SJSA1 (cell line): Measurements from ENCODE around the gene RELCH. TPM values are rescaled to one million over a fixed set of nuclear protein-coding genes. Genes with fewer than 3 reads are reported as not detected.

Experiments used
- DNase-seq, 2 experiments: peaks; one replicate each; pipeline ENCODE4 v3.0.0-alpha.2; 2015 to 2020; ENCODE audit warnings: low spot score in 2 of 2, low read depth in 1 of 2
- H3K27ac ChIP-seq: fragments of 250-450 bp; sonication (Bioruptor Pico); 2 replicates; pipeline ENCODE4 v1.5.1; 2020; ENCODE audit warnings: mild to moderate bottlenecking, moderate library complexity
- H3K27me3 ChIP-seq: fragments of 250-450 bp; sonication (Bioruptor Pico); replicated peaks from 2 replicates; pipeline ENCODE4 v1.5.1; 2020; ENCODE audit warnings: mild to moderate bottlenecking, moderate library complexity
- H3K36me3 ChIP-seq: fragments of 250-450 bp; sonication (Bioruptor Pico); 2 replicates; pipeline ENCODE4 v1.5.1; 2020; ENCODE audit warnings: mild to moderate bottlenecking
- H3K4me1 ChIP-seq: fragments of 250-450 bp; sonication (Bioruptor Pico); replicated peaks from 2 replicates; pipeline ENCODE4 v1.6.1; 2021; ENCODE audit warnings: mild to moderate bottlenecking
- H3K4me3 ChIP-seq: fragments of 250-450 bp; sonication (Bioruptor Pico); 2 replicates; pipeline ENCODE4 v1.5.1; 2020; ENCODE audit warnings: mild to moderate bottlenecking
- H3K9me3 ChIP-seq: fragments of 250-450 bp; sonication (Bioruptor Pico); replicated peaks from 2 replicates; pipeline ENCODE4 v1.5.1; 2020; ENCODE audit warnings: mild to moderate bottlenecking
- total RNA-seq: library from RNA; depleted of rRNA; stranded (reverse); fragments of >200 nt; shearing (Covaris generic); gene quantifications from 2 replicates; pipeline ENCODE4 v1.2.3, GENCODE V29; 2014

Gene RELCH
- total RNA-seq, 1 experiment from 2014 or later, result 19.4 TPM

DNA sequence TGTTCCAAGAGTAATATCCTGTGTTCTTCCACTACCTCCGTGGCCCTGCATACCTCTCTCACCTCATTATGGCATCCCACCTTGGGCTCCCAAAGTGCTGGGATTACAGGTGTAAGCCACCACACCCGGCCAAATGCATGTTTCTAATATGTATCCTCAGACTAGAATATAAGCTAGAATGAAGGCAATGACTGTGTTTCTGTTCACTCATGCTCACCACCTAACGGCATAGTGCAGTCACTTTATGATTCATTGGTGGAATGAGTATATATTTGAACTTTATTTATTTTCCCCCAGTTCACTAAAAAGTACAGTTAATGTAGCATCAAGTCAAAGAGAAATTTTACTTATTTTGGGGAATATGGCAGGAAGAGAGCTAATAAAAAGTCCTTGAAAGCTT lies 11.5 kb upstream of the RELCH start:
- no peak for DNase-seq
- Histone ChIP-seq H3K4me1 (no peaks in the 10 kb centered on the region), H3K27me3 (no peaks in the 10 kb centered on the region), H3K9me3 (no peaks in the 10 kb centered on the region), H3K36me3 (no peaks in the 10 kb centered on the region), H3K27ac (no peak overlapping the region), H3K4me3 (no peak overlapping the region)

DNA sequence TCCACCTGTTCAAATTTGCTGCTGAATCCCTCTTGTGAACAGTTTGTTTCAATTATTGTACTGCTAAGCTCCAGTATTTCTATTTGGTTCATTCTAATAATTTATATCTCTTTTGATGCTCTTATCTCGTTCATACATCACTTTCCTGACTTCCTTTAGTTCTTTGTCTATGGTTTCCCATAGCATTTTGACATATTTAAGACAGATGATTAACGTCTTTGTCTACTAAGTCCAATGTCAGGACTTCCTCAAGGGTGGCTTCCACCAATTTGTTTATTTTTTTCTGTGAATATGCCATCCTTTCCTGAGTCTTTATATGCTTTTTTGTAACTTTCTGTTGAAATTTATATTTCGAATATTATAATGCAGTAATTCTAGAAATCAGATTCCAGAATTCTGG lies 9.8 kb upstream of the RELCH start:
- no peak for DNase-seq
- Histone ChIP-seq H3K9me3 (no peaks in the 10 kb centered on the region), H3K27me3 (no peaks in the 10 kb centered on the region), H3K27ac (no peak overlapping the region), H3K36me3 (no peaks in the 10 kb centered on the region), H3K4me3 (no peak overlapping the region), H3K4me1 (no peaks in the 10 kb centered on the region)

DNA sequence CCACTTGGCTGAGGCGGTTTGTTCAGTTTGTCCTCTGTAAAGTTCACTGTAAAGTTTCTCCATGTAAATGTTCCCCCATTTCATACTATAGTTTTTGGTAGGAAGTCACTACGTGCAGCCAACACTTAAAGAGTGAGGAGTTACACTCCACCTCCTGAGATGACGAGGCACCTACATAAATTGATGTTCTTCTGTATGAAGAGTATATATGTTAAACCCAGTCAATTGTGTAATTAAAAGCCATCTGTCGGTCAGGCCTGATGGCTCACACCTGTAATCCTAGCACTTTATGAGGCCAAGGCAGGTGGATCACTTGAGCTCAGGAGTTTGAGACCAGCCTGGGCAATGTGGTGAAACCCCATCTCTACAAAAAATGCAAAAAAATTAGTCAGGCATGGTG lies 7.8 kb upstream of the RELCH start:
- Histone ChIP-seq H3K27me3 (no peaks in the 10 kb centered on the region), H3K4me3 (no peak overlapping the region), H3K4me1 (no peaks in the 10 kb centered on the region), H3K9me3 (no peaks in the 10 kb centered on the region), H3K27ac (no peak overlapping the region), H3K36me3 (no peaks in the 10 kb centered on the region)
- no peak for DNase-seq

DNA sequence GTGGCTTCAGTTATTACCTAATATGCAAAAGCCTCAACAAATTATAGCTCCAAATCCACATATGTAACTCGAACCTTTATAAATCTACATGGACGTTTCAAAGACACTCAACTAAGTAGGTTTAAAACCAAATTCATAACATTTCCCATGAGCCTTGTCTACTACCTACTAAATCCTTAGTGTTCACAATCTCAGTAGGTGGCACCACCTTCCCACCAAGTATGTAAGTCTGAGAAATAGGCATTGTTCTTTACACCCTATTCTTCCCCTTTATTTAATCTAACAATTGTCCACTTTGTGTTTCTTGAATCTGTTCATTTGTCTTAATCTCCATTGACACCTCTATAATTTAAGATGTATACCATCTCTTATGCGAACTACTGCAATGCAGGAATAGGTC lies 4.8 kb upstream of the RELCH start:
- Histone ChIP-seq H3K27ac (no peak overlapping the region), H3K27me3 (no peaks in the 10 kb centered on the region), H3K4me3 (no peak overlapping the region), H3K4me1 (peaks cover 3% of the 10 kb centered on the region; the same call in 1 of the 2 replicates), H3K36me3 (peaks cover under 1% of the 10 kb centered on the region), H3K9me3 (no peaks in the 10 kb centered on the region)
- no peak for DNase-seq

DNA sequence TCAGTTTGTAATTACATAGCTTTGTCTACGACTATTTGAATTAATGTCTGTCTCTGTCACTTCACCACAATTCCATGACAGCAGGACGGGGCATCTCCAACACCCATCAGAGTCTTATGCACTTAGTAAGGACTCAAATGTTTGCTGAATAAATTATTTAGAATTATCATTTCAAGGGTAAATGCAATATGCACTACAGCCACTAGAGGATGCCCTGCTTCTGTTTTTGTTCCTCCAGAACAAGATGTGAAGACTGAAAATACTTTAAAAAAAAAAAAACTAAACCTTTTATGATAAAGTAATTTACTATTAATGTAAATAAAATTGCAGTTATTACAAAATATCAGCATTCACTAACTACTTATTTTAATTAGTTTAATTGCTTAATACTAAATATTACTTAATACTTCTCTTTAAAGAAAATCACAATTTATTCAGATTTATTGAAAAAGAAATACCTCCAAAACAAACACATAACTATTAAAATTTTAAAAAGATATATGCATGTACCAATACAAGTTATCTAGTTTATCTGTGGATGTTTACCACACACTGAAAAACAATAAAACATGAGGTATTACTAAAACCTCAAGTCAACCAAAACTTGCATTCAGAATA lies 3.4 kb upstream of the RELCH start:
- Histone ChIP-seq H3K9me3 (no peaks in the 10 kb centered on the region), H3K4me1 (peaks cover 9% of the 10 kb centered on the region), H3K27ac (no peak overlapping the region), H3K4me3 (no peak overlapping the region), H3K36me3 (peaks cover 5% of the 10 kb centered on the region), H3K27me3 (no peaks in the 10 kb centered on the region)
- peak in 1 of 2 experiments; percentile 31 for DNase-seq

DNA sequence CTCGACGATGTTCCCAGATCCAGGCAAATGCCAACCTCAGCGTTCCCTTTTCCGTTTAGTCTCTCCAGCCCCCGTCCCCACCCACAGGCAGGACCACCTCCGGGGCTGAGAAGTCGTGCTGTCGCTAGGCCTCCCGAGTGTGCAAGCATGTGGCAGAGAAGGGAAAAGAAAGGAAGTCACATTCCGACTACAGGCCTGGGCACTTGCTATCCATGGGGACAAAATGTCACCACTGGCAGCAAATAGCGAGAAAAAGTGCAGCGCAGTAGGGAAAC lies 619 bp upstream of the RELCH start:
- Histone ChIP-seq H3K27me3 (no peaks in the 10 kb centered on the region), H3K4me3 (peak overlapping the region; percentile 95), H3K4me1 (peaks cover 11% of the 10 kb centered on the region), H3K9me3 (no peaks in the 10 kb centered on the region), H3K36me3 (peaks cover 10% of the 10 kb centered on the region), H3K27ac (no peak overlapping the region)
- no peak for DNase-seq

DNA sequence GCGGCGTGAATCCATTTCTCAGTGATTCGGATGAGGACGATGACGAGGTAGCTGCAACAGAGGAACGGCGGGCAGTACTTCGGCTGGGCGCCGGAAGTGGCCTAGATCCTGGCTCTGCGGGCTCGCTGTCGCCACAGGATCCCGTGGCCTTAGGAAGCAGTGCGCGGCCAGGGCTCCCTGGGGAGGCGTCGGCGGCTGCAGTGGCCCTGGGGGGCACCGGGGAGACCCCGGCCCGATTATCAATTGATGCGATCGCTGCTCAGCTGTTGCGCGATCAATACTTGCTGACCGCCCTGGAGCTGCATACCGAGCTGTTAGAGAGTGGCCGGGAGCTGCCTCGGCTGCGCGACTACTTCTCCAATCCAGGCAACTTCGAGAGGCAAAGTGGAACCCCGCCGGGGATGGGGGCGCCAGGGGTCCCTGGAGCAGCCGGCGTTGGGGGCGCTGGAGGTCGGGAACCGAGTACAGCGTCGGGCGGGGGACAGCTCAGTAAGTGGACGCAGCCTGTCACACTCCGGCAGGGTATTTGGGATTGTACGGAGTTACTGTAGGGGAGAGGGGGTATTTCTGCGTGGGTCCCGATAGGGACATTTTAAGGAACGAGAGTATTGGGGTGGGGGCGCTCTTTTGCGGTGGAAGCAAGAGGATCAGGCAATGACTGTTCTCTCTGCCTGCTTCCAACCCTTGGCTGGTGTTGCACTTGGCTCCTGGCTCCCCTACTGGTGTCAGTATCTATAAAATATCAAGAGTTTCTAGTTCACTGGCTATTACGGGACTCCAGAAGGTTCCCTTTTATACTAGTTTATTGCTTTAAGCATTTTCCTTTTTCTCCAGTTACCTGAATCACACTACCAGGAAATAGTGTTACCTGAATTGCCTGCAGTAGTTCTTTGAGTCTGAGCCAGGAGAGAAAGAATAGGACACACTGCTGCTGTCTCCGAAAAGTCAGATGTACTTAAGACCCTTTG lies 772 bp downstream of the RELCH start:
- Histone ChIP-seq H3K27ac (peak overlapping the region; percentile 51; the same call in 1 of the 2 replicates), H3K36me3 (peaks cover 10% of the 10 kb centered on the region), H3K4me1 (peaks cover 11% of the 10 kb centered on the region), H3K4me3 (peak overlapping the region; percentile 95), H3K9me3 (no peaks in the 10 kb centered on the region), H3K27me3 (no peaks in the 10 kb centered on the region)
- DNase-seq, result peak in 1 of 2 experiments; percentile 19

DNA sequence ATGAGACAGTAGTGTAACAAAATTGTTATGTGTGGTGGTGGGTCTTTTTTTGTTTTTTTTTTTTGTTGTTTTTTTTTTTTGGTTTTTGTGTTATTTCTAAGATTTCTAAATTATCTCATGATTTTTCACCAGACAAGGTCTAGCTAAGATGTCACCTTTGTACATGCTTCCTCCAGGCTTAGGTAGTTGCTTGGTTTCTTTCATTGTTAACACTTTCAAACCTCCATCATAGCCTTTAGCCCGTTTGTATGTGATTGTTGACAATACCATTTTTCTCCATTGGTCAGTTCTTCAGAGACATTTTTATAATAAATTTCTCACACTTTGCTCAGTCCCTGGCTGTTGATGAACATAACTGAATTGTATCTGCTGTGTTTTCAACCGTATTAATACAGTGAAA lies 2.2 kb downstream of the RELCH start:
- no peak for DNase-seq
- H3K27ac ChIP-seq, result no peak overlapping the region
- no peaks in the 10 kb centered on the region for H3K27me3 ChIP-seq
- peaks cover 10% of the 10 kb centered on the region for H3K36me3 ChIP-seq
- peaks cover 11% of the 10 kb centered on the region for H3K4me1 ChIP-seq
- H3K9me3 ChIP-seq, result no peaks in the 10 kb centered on the region
- H3K4me3 ChIP-seq, result no peak overlapping the region

DNA sequence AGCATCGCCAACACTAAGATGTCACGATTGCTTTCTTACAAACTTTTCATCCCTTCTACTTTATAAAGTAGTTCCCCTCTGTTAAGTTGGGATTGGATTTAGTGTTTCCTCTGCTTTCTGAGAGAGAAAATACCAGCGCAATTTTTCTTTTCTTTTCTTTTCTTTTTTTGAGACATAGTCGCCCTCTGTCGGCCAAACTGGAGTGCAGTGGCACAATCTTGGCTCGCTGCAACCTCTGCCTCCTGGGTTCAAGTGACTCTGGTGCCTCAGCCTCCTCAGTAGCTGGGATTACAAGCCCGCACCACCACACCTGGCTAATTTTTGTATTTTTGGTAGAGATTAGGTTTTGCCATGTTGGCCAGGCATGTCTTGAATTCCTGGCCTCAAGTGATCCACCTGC lies 9.0 kb downstream of the RELCH start:
- no peak for DNase-seq
- Histone ChIP-seq H3K4me1 (no peaks in the 10 kb centered on the region), H3K36me3 (no peaks in the 10 kb centered on the region; the same call in 1 of the 2 replicates), H3K27ac (no peak overlapping the region), H3K4me3 (no peak overlapping the region), H3K9me3 (no peaks in the 10 kb centered on the region), H3K27me3 (no peaks in the 10 kb centered on the region)

DNA sequence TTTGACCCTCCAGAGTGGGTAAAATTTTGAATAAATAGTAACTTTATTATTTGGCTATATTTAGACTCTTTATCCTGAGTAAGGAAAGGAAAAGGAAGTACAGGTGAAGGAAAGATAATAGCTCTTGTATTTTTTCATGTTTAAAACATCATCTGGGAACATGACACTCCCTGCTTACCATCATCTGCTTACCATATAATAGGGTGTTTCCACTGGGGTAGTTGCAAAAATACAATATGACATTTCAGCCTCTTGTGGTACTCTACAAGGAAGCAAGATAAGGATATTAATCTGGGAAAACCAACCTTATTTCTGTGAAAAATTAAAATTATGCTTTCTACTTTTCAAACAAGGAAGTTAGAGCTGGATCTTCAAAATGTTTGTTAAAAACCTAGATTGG lies 9.9 kb downstream of the RELCH start:
- no peak for DNase-seq

DNA sequence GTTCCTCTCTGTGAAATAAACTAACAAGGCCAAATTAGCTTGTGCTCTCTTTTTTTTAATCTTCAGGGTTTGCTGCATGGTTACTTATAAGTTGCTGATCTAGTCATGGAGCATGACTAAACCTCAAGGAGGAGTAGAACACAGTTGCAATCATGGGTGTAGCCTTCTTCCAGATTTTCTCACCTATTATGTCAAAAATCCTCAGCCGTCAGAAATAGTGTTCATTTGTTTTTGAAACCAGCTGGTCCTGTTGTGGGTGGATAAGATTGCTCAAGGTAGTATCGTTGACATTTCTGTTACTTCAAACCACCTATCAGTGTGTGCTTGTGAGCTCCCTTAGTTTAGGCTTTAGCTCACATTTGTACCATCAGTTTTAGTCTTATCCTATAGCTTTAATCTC lies 11.2 kb downstream of the RELCH start:
- no peak for DNase-seq
- no peaks in the 10 kb centered on the region for H3K9me3 ChIP-seq

More for the DNA sequence above, 9.9 kb downstream of the RELCH start:
- Histone ChIP-seq H3K4me3 (no peak overlapping the region), H3K27me3 (no peaks in the 10 kb centered on the region), H3K27ac (no peak overlapping the region), H3K9me3 (no peaks in the 10 kb centered on the region), H3K36me3 (no peaks in the 10 kb centered on the region), H3K4me1 (no peaks in the 10 kb centered on the region)

DNA sequence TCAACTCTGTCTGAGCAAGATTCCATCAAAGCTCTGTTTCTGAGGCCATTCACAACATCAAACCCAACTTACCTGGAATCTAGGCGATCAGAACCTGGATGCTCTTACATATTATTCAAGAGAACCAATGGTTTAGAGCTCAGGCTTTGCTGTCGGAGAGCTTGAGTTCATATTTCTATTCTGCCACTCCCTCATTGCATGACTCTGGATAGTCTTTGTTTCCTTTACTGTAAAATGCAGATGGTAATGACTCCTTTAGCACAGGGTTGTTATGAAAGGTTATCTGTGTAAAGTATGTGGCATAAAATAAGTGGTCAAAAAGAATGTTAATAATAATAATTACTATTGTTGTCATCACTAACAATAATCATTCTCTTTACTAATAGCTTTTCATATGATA lies 12.6 kb downstream of the RELCH start:
- DNase-seq, result no peak
- H3K4me1 ChIP-seq, result no peaks in the 10 kb centered on the region
- no peak overlapping the region for H3K4me3 ChIP-seq
- H3K27ac ChIP-seq, result no peak overlapping the region
- no peaks in the 10 kb centered on the region for H3K27me3 ChIP-seq
- no peaks in the 10 kb centered on the region for H3K9me3 ChIP-seq
- H3K36me3 ChIP-seq, result no peaks in the 10 kb centered on the region

More for the DNA sequence above, 11.2 kb downstream of the RELCH start:
- Histone ChIP-seq H3K27ac (no peak overlapping the region), H3K27me3 (no peaks in the 10 kb centered on the region), H3K4me1 (no peaks in the 10 kb centered on the region), H3K4me3 (no peak overlapping the region), H3K36me3 (no peaks in the 10 kb centered on the region)

DNA sequence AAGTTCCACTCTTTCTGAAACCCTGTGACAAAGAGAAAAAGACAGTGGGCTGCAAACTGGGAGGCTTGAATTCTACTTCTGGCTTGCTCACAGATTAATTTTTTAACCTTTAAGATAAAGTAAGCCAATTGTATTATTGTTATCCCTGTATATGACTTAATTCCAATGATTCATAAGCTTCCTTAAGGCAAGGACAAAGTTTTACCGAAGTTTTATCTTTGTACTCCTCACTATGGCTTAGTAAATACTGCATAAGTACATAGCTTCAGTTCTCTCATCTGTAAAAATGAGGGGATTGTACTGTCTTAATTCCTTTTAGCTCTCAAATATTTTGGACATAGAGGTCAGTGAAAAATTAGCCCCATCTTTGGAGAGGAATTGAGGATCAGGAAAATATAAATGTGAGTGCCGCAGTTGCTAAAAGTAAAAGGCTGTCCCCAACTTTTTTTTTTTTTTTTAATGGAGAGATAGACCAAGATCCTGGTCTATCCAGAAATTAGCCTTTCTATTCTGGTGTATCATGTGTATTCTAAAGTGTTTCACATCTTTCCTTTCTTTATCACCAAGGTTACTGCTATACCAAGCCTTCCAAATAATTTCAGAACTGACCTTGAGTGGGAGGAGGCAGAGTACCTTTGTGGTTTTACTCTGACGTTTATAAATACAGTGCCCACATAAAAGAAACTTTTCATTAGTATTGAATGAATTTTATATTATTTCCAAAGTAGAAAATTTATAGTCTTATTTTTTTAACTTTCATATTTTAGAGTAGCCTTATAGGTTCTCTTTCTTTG lies 13.3 kb downstream of the RELCH start:
- no peak for DNase-seq
- H3K4me1 ChIP-seq, result no peaks in the 10 kb centered on the region
- no peaks in the 10 kb centered on the region for H3K27me3 ChIP-seq
- H3K4me3 ChIP-seq, result no peak overlapping the region
- H3K27ac ChIP-seq, result no peak overlapping the region
- H3K36me3 ChIP-seq, result no peaks in the 10 kb centered on the region
- no peaks in the 10 kb centered on the region for H3K9me3 ChIP-seq

DNA sequence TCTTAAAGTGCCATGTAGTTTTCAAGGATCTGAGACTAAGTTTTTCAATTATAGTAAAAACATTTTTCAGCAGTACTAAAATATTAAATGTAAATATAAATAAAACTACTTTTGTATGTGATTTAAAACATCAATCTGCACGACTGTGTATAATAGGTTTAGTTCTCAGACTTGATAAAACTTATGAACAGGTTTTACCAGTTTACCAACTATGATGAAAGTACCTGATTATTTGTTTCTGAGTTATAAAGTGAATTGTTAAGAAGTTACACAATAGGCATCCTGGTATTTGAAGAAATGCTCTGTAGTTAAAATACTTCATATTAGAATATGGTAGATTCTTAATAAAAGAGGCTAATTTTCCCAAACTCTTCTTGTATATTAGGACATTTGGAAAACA lies 14.8 kb downstream of the RELCH start:
- no peaks in the 10 kb centered on the region for H3K9me3 ChIP-seq
- H3K4me3 ChIP-seq, result no peak overlapping the region
- no peaks in the 10 kb centered on the region for H3K27me3 ChIP-seq
- H3K27ac ChIP-seq, result no peak overlapping the region
- H3K4me1 ChIP-seq, result no peaks in the 10 kb centered on the region
- no peak for DNase-seq
- no peaks in the 10 kb centered on the region for H3K36me3 ChIP-seq
